Stimulated activated CD4-positive, alpha-beta T cell treated with anti-CD3 and anti-CD28 coated beads, Interleukin-15, amount 100 ng/mL, for 48 hours (primary cell): ENCODE results near the gene GRK4.

Experiments
- DNase-seq, 2 donors: peaks; one replicate each; pipeline ENCODE4 v3.0.0-alpha.2; 2020; ENCODE audit warnings: low read depth in 2 of 2

The GRK4 gene

DNA sequence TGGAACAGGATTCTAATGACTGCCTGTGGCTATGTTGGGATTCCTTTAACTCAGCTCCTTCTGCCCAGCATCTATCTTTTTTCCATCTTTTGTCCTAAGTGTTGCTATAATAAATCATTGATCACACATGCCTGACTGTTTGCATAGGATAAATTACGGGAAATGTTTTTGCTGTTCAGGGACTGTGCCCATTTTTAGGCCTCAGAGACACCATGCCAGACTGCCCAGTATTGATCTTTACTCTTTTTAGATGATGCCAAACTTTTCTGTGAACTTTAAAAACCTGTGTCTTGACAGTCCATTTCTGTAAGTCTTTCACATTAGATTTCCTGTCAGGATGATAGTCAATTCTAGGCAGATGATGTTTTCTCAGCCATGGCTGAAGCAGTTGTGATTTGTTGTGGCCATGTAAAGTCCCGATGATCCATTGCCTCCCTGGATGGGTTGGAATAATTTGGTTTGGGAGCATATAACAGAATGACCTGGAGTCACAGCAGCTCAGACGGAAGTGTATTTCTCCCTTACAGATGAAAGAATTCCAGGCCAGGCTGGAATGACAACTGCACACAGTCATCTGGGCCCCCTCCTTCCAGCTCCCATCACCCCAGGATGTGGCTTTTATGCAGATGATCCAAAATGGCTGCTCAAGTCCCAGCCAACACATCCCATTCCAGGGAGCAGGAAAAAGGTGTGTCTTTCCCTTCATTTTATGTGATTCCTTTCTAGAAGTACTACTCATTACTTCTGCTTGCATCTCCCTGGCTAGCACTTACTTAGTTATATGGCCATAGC lies 107.5 kb downstream of the GRK4 start:
- no peak for DNase-seq

DNA sequence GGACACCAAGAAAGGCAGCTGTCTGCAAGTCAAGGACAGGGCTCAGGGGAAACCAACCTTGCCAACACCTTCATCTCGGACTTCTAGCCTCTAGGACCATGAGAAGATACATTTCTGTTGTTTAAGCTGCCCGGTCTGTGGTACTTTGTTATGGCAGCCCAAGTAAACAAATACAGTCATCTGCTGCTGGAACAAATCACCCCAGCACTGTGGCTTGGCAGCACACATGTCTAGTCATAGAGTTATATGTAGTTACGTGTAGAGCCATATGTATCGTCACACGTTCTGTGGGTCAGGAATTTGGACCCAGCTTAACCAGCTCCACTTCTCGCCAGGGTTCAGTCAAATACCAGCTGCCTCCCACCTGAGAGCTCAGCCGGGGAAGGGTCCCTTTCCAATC lies 108.4 kb downstream of the GRK4 start:
- no peak for DNase-seq

DNA sequence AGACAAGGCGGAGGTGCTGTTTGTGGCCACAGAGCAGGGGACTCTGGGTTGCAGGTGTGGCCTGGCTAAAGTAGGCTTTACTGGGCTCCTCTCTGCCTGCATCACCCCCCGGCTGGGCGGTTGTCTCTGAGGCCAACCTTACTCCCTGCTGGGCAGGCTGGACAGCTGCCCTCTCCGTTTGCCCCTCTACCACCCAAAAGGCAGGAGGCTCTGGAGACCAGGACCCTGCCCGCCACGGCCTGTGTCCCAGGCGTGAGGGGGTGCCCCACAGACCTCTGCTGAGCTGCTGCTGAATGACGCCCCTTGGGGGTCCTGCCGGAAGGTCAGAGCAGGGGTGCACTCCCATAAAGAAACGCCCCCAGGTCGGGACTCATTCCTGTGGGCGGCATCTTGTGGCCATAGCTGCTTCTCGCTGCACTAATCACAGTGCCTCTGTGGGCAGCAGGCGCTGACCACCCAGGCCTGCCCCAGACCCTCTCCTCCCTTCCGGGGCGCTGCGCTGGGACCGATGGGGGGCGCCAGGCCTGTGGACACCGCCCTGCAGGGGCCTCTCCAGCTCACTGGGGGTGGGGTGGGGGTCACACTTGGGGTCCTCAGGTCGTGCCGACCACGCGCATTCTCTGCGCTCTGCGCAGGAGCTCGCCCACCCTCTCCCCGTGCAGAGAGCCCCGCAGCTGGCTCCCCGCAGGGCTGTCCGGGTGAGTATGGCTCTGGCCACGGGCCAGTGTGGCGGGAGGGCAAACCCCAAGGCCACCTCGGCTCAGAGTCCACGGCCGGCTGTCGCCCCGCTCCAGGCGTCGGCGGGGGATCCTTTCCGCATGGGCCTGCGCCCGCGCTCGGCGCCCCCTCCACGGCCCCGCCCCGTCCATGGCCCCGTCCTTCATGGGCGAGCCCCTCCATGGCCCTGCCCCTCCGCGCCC lies 110.0 kb downstream of the GRK4 start:
- no peak for DNase-seq

DNA sequence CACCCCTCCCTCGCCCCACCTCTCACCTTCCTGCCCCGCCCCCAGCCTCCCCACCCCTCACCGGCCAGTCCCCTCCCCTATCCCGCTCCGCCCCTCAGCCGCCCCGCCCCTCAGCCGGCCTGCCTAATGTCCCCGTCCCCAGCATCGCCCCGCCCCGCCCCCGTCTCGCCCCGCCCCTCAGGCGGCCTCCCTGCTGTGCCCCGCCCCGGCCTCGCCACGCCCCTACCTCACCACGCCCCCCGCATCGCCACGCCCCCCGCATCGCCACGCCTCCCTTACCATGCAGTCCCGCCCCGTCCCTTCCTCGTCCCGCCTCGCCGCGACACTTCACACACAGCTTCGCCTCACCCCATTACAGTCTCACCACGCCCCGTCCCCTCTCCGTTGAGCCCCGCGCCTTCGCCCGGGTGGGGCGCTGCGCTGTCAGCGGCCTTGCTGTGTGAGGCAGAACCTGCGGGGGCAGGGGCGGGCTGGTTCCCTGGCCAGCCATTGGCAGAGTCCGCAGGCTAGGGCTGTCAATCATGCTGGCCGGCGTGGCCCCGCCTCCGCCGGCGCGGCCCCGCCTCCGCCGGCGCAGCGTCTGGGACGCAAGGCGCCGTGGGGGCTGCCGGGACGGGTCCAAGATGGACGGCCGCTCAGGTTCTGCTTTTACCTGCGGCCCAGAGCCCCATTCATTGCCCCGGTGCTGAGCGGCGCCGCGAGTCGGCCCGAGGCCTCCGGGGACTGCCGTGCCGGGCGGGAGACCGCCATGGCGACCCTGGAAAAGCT lies 110.9 kb downstream of the GRK4 start, which contains the start of the genes HTT and HTT-AS:
TSS of gene HTT (plus strand) at position 604 of the 768 bp plus-strand sequence. CDS start at position 749, 145 bp downstream.
TSS of gene HTT-AS (minus strand) at position 461 of the 768 bp plus-strand sequence.
- DNase-seq: peak; percentile 97 to 99

DNA sequence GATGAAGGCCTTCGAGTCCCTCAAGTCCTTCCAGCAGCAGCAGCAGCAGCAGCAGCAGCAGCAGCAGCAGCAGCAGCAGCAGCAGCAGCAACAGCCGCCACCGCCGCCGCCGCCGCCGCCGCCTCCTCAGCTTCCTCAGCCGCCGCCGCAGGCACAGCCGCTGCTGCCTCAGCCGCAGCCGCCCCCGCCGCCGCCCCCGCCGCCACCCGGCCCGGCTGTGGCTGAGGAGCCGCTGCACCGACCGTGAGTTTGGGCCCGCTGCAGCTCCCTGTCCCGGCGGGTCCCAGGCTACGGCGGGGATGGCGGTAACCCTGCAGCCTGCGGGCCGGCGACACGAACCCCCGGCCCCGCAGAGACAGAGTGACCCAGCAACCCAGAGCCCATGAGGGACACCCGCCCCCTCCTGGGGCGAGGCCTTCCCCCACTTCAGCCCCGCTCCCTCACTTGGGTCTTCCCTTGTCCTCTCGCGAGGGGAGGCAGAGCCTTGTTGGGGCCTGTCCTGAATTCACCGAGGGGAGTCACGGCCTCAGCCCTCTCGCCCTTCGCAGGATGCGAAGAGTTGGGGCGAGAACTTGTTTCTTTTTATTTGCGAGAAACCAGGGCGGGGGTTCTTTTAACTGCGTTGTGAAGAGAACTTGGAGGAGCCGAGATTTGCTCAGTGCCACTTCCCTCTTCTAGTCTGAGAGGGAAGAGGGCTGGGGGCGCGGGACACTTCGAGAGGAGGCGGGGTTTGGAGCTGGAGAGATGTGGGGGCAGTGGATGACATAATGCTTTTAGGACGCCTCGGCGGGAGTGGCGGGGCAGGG lies 111.7 kb downstream of the GRK4 start:
- peak; percentile 25 to 35 for DNase-seq

DNA sequence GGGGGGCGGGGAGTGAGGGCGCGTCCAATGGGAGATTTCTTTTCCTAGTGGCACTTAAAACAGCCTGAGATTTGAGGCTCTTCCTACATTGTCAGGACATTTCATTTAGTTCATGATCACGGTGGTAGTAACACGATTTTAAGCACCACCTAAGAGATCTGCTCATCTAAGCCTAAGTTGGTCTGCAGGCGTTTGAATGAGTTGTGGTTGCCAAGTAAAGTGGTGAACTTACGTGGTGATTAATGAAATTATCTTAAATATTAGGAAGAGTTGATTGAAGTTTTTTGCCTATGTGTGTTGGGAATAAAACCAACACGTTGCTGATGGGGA lies 112.2 kb downstream of the GRK4 start:
- no peak for DNase-seq

DNA sequence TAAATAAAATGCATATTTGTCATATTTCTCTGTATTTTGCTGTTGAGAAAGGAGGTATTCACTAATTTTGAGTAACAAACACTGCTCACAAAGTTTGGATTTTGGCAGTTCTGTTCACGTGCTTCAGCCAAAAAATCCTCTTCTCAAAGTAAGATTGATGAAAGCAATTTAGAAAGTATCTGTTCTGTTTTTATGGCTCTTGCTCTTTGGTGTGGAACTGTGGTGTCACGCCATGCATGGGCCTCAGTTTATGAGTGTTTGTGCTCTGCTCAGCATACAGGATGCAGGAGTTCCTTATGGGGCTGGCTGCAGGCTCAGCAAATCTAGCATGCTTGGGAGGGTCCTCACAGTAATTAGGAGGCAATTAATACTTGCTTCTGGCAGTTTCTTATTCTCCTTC lies 114.4 kb downstream of the GRK4 start:
- no peak for DNase-seq

DNA sequence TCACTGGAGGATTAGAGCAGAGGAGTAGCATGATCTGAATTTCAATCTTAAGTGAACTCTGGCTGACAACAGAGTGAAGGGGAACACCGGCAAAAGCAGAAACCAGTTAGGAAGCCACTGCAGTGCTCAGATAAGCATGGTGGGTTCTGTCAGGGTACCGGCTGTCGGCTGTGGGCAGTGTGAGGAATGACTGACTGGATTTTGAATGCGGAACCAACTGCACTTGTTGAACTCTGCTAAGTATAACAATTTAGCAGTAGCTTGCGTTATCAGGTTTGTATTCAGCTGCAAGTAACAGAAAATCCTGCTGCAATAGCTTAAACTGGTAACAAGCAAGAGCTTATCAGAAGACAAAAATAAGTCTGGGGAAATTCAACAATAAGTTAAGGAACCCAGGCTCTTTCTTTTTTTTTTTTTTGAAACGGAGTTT lies 116.3 kb downstream of the GRK4 start:
- DNase-seq: no peak

DNA sequence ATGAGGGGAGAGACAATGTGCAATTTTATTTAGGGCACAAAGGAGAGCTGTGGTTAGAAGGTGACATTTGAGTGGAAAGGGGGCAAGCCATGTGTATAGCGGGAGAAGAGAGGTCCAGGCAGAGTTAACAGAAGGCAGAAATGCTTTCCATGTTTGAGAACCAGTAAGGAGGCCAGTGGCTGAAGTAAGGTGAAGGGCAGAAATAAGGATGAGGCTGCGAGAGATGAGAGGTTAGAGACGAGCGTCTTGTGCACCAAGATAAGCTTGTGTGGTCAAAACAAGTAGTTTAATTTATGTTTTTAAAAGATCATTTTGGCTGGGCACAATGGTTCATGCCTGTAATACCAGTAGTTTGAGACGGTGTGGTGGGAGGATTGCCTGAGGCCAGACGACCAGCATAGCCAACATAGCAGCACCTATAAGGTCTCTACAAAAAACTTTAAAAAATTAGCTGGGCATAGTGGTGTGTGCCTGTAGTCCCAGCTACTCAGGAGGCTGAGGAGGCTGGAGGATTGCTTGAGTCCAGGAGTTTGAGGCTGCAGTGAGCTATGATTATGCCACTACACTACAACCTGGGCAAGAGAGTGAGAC lies 119.6 kb downstream of the GRK4 start:
- no peak for DNase-seq

DNA sequence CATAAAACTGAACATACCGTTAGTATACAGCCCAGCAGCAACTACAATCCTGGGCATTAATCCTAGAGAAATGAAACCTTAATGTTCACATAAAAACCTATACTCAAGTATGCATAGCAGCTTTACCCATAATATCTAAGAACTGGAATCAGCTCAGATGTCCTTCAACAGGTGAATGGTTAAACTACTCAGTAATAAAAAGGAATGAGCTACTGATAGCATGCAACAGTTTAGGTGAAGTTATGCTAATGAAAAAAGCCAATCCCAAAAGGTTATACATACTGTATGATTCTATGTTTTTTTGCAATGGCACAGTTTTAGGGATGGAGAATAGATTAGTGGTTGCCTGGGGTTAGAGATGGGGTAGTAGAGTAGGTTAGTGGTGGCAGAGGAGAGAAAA lies 120.4 kb downstream of the GRK4 start:
- no peak for DNase-seq

DNA sequence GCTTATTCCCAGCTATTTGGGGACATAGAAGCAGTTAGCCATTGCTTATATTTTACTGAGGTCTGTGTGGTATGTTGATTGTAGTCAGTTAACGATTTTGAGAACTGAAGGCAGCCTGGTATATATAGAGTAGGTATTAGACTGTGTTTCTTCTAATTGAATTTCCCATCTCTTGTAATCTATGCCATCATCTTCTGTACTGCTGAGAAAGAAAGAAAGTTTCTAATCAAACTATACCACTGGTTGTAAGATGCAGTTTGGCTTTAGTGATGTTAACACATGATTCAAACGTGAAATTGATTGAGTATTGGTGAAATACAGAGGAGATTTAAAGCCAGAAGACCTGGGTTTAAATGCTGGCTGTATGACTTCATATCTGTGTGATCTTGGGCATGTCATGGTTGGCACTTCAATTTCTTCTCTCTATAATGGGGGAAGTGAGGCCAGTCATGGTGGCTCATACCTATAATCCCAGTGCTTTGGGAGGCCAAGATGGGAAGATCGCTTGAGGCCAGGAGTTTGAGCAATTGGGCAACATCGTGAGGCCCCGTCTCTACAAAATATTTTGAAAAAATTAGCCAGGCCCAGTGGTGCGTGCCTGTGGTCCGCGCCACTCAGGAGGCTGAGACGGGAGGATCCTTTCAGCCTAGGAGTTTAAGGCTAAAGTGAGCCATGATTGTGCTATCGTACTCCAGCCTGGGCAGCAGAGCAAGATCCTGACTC lies 122.7 kb downstream of the GRK4 start:
- DNase-seq: no peak

DNA sequence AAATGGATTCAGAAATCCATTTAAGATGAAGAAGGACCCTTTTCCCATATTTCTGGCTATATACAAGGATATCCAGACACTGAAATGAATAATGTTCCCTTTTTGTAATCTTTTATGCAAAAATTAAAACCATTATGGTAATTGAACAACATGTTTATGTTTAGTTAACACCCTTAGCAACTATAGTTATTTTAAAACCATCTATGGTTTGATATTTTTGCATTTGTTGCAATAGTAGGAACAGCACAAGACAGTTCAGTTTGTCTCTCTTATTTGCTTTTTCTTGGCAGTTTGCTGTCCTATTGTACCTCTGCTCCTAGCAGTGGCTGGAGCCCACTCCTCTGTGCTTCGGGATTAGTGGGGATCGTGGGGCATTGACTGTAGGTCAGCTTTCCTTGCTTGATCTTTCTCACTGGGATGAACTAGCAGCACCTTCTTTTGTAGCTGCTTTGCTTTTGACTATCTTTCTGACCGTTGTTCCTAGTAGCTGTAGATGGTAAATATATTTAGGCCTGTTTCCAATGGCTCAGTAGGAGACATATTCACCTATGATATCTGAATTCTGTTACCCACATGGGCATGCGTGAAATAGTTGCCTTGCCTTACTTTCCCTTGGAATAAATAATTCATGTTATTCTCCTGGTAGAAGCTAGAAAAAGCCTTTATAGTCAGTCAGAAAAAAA lies 123.9 kb downstream of the GRK4 start:
- no peak for DNase-seq
